Peyer's patch (tissue), 4 donors: ENCODE data around the gene KRTCAP2.

Experiments used
- POLR2A ChIP-seq, 2 donors: fragments of 450-650 bp; IDR thresholded peaks; one replicate each; pipeline ENCODE4 v1.5.1; 2017; ENCODE audit warnings: antibody characterized with exemption in 2 of 2, mild to moderate bottlenecking in 2 of 2, moderate library complexity in 2 of 2
- TF ChIP-seq, protein P1 (sequence below), 6 experiments: fragments of 450-650 bp in 4 of 6; fragments of 200-600 bp in 2 of 6; sonication (generic) in 1 of 6; IDR thresholded peaks; one replicate each; pipeline ENCODE4 v1.5.1; 2017 to 2019; ENCODE audit warnings: antibody characterized with exemption in 6 of 6, mild to moderate bottlenecking in 3 of 6, moderate library complexity in 1 of 6

GRCh38 chr1:155160128-155160527, 13.0 kb downstream of the KRTCAP2 start:
- TF ChIP-seq, protein P1, sequence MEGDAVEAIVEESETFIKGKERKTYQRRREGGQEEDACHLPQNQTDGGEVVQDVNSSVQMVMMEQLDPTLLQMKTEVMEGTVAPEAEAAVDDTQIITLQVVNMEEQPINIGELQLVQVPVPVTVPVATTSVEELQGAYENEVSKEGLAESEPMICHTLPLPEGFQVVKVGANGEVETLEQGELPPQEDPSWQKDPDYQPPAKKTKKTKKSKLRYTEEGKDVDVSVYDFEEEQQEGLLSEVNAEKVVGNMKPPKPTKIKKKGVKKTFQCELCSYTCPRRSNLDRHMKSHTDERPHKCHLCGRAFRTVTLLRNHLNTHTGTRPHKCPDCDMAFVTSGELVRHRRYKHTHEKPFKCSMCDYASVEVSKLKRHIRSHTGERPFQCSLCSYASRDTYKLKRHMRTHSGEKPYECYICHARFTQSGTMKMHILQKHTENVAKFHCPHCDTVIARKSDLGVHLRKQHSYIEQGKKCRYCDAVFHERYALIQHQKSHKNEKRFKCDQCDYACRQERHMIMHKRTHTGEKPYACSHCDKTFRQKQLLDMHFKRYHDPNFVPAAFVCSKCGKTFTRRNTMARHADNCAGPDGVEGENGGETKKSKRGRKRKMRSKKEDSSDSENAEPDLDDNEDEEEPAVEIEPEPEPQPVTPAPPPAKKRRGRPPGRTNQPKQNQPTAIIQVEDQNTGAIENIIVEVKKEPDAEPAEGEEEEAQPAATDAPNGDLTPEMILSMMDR (IDR thresholded peaks at IDR 0.05): no peak
- no peak for TF ChIP-seq POLR2A (IDR thresholded peaks at IDR 0.05)
